Neural cell (in vitro differentiated cells): Measurements from ENCODE around the gene EIF4EBP2.
A peak's percentile ranks its signal among the peaks of the same experiment; 100 is the strongest.

Experiments
- CTCF ChIP-seq: fragments of 450-650 bp; IDR thresholded peaks from 2 replicates; pipeline ENCODE4 v1.5.1; 2014; ENCODE audit warnings: antibody characterized with exemption, mild to moderate bottlenecking, moderate library complexity; ENCODE audit not compliant: poor library complexity, severe bottlenecking
- EP300 ChIP-seq: fragments of 450-650 bp; conservative IDR thresholded peaks from 2 replicates; pipeline ENCODE4 v1.6.1; 2014; ENCODE audit warnings: antibody characterized with exemption, mild to moderate bottlenecking, moderate library complexity; ENCODE audit not compliant: poor library complexity, severe bottlenecking
- EZH2 ChIP-seq: fragments of 200-600, 300-800 bp; shearing (Covaris generic), sonication (generic); IDR thresholded peaks from 2 replicates; pipeline ENCODE4 v1.6.1; 2014; ENCODE audit warnings: antibody characterized with exemption, low read length, borderline replicate concordance, mild to moderate bottlenecking; ENCODE audit not compliant: insufficient read depth, poor library complexity, severe bottlenecking
- MXI1 ChIP-seq: fragments of 450-650 bp; conservative IDR thresholded peaks from 2 replicates; pipeline ENCODE4 v1.6.1; 2014; ENCODE audit warnings: antibody characterized with exemption, mild to moderate bottlenecking; ENCODE audit not compliant: poor library complexity, severe bottlenecking
- POLR2AphosphoS5 ChIP-seq: IDR thresholded peaks from 2 replicates; pipeline ENCODE4 v1.6.1; 2012
- RAD21 ChIP-seq: fragments of 450-650 bp; conservative IDR thresholded peaks from 2 replicates; pipeline ENCODE4 v1.6.1; 2014; ENCODE audit warnings: antibody characterized with exemption, mild to moderate bottlenecking, moderate library complexity
- TAF1 ChIP-seq: IDR thresholded peaks from 2 replicates; pipeline ENCODE4 v1.6.1; 2012; ENCODE audit warnings: low read depth

- TF ChIP-seq CTCF (peak; percentile 39), POLR2AphosphoS5 (no peak), EZH2 (no peak), EP300 (no peak), TAF1 (no peak), RAD21 (no peak), MXI1 (no peak)
Observed at GRCh38 chr10:70440296-70441160, 36.6 kb downstream of the EIF4EBP2 start.
